Stimulated activated CD4-positive, alpha-beta T cell treated with anti-CD3 and anti-CD28 coated beads, Interleukin-15, amount 100 ng/mL, for 1 hour (primary cell): ENCODE results near the gene PLXNB1.

Source experiments
- DNase-seq, 2 donors: peaks; one replicate each; pipeline ENCODE4 v3.0.0-alpha.2; 2020; ENCODE audit warnings: low read depth in 1 of 2, low spot score in 1 of 2

Gene PLXNB1

GRCh38 chr3:48372377-48372770, 57.5 kb downstream of the PLXNB1 start:
- DNase-seq = no peak

GRCh38 chr3:48371651-48372376, 58.1 kb downstream of the PLXNB1 start, which contains the start of gene FBXW12:
TSS of gene FBXW12 (plus strand) at chr3:48372219. CDS start at chr3:48372768, 549 bp downstream.
- DNase-seq = no peak

GRCh38 chr3:48370333-48370713, 59.6 kb downstream of the PLXNB1 start:
- no peak for DNase-seq

GRCh38 chr3:48369693-48370332, 60.1 kb downstream of the PLXNB1 start:
- DNase-seq = no peak

- no peak for DNase-seq
Measured at GRCh38 chr3:48367201-48367600, 62.7 kb downstream of the PLXNB1 start.

GRCh38 chr3:48364840-48365239, 65.0 kb downstream of the PLXNB1 start:
- DNase-seq = no peak

- DNase-seq = no peak
Measured at GRCh38 chr3:48361928-48362327, 68.0 kb downstream of the PLXNB1 start.

GRCh38 chr3:48356419-48356818, 73.5 kb downstream of the PLXNB1 start:
- DNase-seq = no peak

- DNase-seq = no peak
Measured at GRCh38 chr3:48353987-48354386, 75.9 kb downstream of the PLXNB1 start.
